ENCODE data around the gene ABCA10. TPM values are rescaled to one million over a fixed set of nuclear protein-coding genes. Genes with fewer than 3 reads are reported as not detected.

Gene ABCA10
- total and polyA plus RNA-seq, 3 donors from 2014 or later = 11.5 to 16.2 (median 13.6) TPM

DNA sequence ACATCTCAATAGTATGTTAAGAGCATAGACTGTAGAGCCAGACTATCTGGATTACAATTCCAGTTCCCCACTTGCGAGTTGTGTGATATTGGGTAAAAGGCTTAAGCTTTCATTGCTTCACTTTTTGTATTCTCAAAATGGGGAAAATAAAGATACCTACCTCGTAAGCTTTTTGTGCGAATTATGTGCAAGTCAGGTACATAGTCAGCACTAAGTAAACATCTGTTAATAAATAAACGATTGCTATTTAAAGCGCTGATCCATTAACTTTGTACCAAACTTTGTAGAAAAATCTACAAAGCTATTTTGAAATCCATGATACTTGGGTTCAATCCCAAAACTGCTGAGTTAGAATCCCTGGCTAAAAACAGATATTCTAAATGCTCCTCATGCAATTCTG, 106.6 kb downstream of the ABCA10 start:
- Histone ChIP-seq H3K4me3 (no peak overlapping the region), H3K27me3 (no peaks in the 10 kb centered on the region), H3K27ac (no peak overlapping the region), H3K36me3 (ENCODE audit: low read depth, missing control alignments) (no peaks in the 10 kb centered on the region), H3K4me1 (no peaks in the 10 kb centered on the region), H3K9me3 (no peaks in the 10 kb centered on the region)
- no peak for TF ChIP-seq POLR2A (IDR thresholded peaks at IDR 0.05)
- TF ChIP-seq, protein P1, sequence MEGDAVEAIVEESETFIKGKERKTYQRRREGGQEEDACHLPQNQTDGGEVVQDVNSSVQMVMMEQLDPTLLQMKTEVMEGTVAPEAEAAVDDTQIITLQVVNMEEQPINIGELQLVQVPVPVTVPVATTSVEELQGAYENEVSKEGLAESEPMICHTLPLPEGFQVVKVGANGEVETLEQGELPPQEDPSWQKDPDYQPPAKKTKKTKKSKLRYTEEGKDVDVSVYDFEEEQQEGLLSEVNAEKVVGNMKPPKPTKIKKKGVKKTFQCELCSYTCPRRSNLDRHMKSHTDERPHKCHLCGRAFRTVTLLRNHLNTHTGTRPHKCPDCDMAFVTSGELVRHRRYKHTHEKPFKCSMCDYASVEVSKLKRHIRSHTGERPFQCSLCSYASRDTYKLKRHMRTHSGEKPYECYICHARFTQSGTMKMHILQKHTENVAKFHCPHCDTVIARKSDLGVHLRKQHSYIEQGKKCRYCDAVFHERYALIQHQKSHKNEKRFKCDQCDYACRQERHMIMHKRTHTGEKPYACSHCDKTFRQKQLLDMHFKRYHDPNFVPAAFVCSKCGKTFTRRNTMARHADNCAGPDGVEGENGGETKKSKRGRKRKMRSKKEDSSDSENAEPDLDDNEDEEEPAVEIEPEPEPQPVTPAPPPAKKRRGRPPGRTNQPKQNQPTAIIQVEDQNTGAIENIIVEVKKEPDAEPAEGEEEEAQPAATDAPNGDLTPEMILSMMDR (IDR thresholded peaks at IDR 0.05) = no peak
- intact Hi-C loops (cut with DNase I; ENCODE audit: low total_unique reads) = no loop called here
- DNase-seq = no peak
- WGBS, 2 donors = 91 to 95% methylated on average over 5 of the region's 5 CpGs

DNA sequence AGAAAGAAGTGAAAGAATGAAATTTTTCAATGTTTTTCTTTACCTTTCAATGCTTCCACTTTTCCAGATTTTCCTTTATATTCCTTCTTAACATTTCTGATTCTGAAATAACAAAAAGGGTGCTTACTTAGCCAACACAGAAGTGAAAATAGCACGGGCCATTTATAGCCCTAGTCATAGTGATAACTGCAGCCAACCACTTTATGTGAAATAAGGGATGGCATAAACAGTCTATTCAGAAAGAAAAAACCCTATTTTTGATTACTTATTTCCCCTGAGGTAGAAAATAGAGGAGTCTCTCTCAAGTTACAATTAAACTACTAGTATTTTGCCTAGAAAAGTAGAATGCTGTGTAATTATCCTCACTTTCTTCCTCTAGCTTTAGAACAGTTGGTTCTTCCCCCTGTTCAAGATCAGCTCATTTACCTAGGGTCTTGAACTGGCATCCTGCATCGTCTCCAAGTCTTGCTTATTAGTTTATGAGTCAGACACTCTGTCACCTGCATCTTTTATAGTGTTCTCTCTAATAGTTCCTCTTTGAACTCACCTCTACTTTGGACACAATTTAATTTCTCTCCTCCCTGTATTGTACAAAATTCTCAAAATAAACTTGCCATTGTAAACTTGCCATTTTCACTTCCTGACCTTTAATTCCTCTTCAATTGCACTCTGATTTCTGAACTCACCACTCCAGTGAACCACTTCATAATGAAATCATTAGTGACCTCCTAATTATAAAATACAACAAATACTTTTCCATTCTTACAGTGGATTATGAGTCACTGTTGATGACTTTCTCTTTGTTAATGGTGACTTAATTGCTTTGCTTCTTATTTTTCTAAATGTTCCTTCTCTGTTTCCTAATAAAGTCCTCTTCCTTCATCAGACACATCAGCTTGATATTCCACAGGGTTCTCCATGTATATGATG, 110.5 kb downstream of the ABCA10 start:
- no peaks in the 10 kb centered on the region for H3K4me1 ChIP-seq
- no peak overlapping the region for H3K4me3 ChIP-seq
- TF ChIP-seq, protein P1 (IDR thresholded peaks at IDR 0.05) = no peak
- no peak for TF ChIP-seq POLR2A (IDR thresholded peaks at IDR 0.05)
- H3K27me3 ChIP-seq = no peaks in the 10 kb centered on the region
- no peak overlapping the region for H3K27ac ChIP-seq
- no peaks in the 10 kb centered on the region for H3K36me3 ChIP-seq (ENCODE audit: low read depth, missing control alignments)
- no peak for DNase-seq
- 37 to 44% methylated on average over 2 of the region's 2 CpGs for WGBS, 2 donors
- intact Hi-C loops (cut with DNase I; ENCODE audit: low total_unique reads) = no loop called here
- no peaks in the 10 kb centered on the region for H3K9me3 ChIP-seq

DNA sequence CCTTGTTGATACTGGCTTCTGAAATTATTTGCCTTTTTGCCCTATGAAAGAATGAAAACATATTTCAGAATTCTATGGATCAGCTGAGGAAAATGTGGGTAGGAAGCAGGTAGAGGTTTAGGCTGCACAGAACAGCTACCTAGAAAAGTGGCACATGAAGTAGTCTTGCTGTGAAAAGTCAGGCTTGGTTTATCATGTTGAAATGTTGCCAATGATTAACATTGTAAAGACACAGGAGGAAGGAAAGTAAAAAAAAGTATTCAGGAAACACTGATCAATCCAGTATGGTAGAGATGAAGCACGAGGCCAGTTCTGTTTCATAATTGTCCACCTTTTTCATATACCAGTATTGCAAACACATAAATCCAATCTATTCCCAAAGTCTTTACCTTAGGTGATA, 116.8 kb downstream of the ABCA10 start:
- H3K4me1 ChIP-seq = no peaks in the 10 kb centered on the region
- intact Hi-C loops (cut with DNase I; ENCODE audit: low total_unique reads) = no loop called here
- no peaks in the 10 kb centered on the region for H3K9me3 ChIP-seq
- H3K36me3 ChIP-seq (ENCODE audit: low read depth, missing control alignments) = no peaks in the 10 kb centered on the region
- no peak overlapping the region for H3K4me3 ChIP-seq
- H3K27ac ChIP-seq = no peak overlapping the region
- no peak for DNase-seq
- 76 to 82% methylated on average over 1 of the region's 1 CpG for WGBS, 2 donors
- H3K27me3 ChIP-seq = no peaks in the 10 kb centered on the region
- no peak for TF ChIP-seq POLR2A (IDR thresholded peaks at IDR 0.05)
- TF ChIP-seq, protein P1 (IDR thresholded peaks at IDR 0.05) = no peak

DNA sequence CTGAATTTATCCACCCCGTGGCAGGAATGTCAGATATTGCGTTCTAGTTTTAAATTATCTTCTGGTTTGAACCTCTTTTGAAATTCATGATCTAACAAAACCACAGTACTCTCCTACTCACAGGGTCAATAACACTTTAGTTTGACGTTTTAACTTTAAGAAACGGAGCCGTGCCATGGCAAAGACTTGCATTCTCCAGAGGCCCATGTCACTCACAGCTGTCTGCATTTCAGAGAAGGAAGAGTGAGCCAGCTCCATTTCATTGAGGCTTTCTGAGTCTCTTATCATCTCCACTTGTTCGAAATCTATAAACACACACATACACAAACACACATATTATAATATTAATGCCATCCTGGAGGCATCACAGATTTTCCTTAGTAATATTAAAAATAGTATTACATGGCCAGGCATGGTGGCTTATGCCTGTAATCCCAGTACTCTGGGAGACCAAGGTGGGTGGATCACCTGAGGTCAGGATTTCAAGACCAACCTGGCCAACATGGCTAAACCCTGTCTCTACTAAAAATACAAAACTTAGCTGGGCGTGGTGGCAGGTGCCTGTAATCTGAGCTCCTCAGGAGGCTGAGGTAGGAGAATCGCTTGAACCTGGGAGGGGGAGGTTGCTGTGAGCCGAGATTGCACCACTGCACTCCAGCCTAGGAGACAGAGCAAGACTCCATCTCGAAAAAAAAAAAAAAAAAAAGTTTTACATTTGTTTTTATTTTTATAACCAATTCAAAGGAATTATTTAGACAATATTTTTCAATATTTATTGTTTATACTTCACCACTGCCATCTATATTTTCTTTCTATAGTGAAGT, 122.5 kb downstream of the ABCA10 start:
- no peak overlapping the region for H3K27ac ChIP-seq
- no peaks in the 10 kb centered on the region for H3K4me1 ChIP-seq
- H3K9me3 ChIP-seq = no peaks in the 10 kb centered on the region
- no peak for DNase-seq
- WGBS, 2 donors = 87 to 88% methylated on average over 10 of the region's 10 CpGs
- intact Hi-C loops (cut with DNase I; ENCODE audit: low total_unique reads) = no loop called here
- H3K4me3 ChIP-seq = no peak overlapping the region
- no peaks in the 10 kb centered on the region for H3K27me3 ChIP-seq
- no peaks in the 10 kb centered on the region for H3K36me3 ChIP-seq (ENCODE audit: low read depth, missing control alignments)
- no peak for TF ChIP-seq POLR2A (IDR thresholded peaks at IDR 0.05)
- TF ChIP-seq, protein P1 (IDR thresholded peaks at IDR 0.05) = no peak
